Mesothelial cell of epicardium (in vitro differentiated cells): Measurements from ENCODE around the gene FOXO3B. TPM values are rescaled to one million over a fixed set of nuclear protein-coding genes. Genes with fewer than 3 reads are reported as not detected.
A peak's percentile ranks its signal among the peaks of the same experiment; 100 is the strongest.
"Not testable (repeated sequence)": the region's sequence is repeated elsewhere in the genome, so short reads cannot be mapped to it uniquely, and the experiment has no call there.

Source experiments
- DNase-seq, 2 experiments: peaks; one replicate each; pipeline ENCODE4 v3.0.0; 2021; ENCODE audit warnings: low spot score in 2 of 2; ENCODE audit not compliant: unreplicated experiment in 2 of 2
- H3K27ac Mint-ChIP-seq: 2 replicates; pipeline ENCODE4 v1.8.0; 2021; ENCODE audit warnings: mixed read lengths
- H3K27me3 Mint-ChIP-seq: 2 replicates; pipeline ENCODE4 v1.8.0; 2021; ENCODE audit warnings: low read depth, mixed read lengths
- H3K36me3 Mint-ChIP-seq: 2 replicates; pipeline ENCODE4 v1.8.0; 2021; ENCODE audit warnings: mixed read lengths
- H3K4me1 Mint-ChIP-seq: 2 replicates; pipeline ENCODE4 v1.8.0; 2021; ENCODE audit warnings: mixed read lengths
- H3K4me3 Mint-ChIP-seq: 2 replicates; pipeline ENCODE4 v1.8.0; 2021; ENCODE audit warnings: mild to moderate bottlenecking, moderate library complexity, mixed read lengths
- H3K9me3 Mint-ChIP-seq: 2 replicates; pipeline ENCODE4 v1.8.0; 2021; ENCODE audit warnings: mixed read lengths
- CTCF ChIP-seq: fragments of 200-600 bp; sonication (generic); IDR thresholded peaks from one replicate; pipeline ENCODE4 v1.5.0; 2021; ENCODE audit warnings: antibody characterized with exemption; ENCODE audit not compliant: unreplicated experiment
- total RNA-seq: library from RNA; stranded (reverse); gene quantifications from 3 replicates; pipeline ENCODE4 v1.2.1, GENCODE V29; 2021

The FOXO3B gene
- 20.4 to 21.3 TPM (median 20.9 TPM) in 3 replicates for total RNA-seq

GRCh38 chr17:18681767-18682571, at the start of gene FOXO3B:
FOXO3B (minus strand) TSS chr17:18682314; CDS start chr17:18681651, 663 bp downstream.
- H3K4me3 Mint-ChIP-seq = peak within 1 kb of the TSS; percentile 77

GRCh38 chr17:18723509-18723908, 41.4 kb upstream of the FOXO3B start:
- not testable (repeated sequence) for H3K27me3 Mint-ChIP-seq, H3K27ac Mint-ChIP-seq, H3K36me3 Mint-ChIP-seq, DNase-seq, H3K9me3 Mint-ChIP-seq, H3K4me3 Mint-ChIP-seq
- H3K4me1 Mint-ChIP-seq = peaks cover 10% of the 10 kb centered on the region

More at GRCh38 chr17:18681767-18682571, at the start of gene FOXO3B:
- H3K36me3 Mint-ChIP-seq = peaks cover 22% of the 10 kb centered on the region
- H3K9me3 Mint-ChIP-seq, H3K27me3 Mint-ChIP-seq, H3K4me1 Mint-ChIP-seq: not testable (repeated sequence)
- H3K27ac Mint-ChIP-seq = peak within 1 kb of the TSS; percentile 75
- peak; percentile 56 to 74 for DNase-seq

GRCh38 chr17:18722612-18723011, 40.5 kb upstream of the FOXO3B start:
- H3K9me3 Mint-ChIP-seq, DNase-seq, H3K4me3 Mint-ChIP-seq, H3K27me3 Mint-ChIP-seq, H3K27ac Mint-ChIP-seq, H3K36me3 Mint-ChIP-seq: not testable (repeated sequence)
- peaks cover 10% of the 10 kb centered on the region for H3K4me1 Mint-ChIP-seq

- not testable (repeated sequence) for H3K9me3 Mint-ChIP-seq, H3K27me3 Mint-ChIP-seq, DNase-seq, H3K36me3 Mint-ChIP-seq, H3K4me3 Mint-ChIP-seq
- peak overlapping the region; percentile 83 for H3K27ac Mint-ChIP-seq
- peaks cover 10% of the 10 kb centered on the region for H3K4me1 Mint-ChIP-seq
These were observed 39.8 kb upstream of the FOXO3B start for GRCh38 chr17:18721775-18722547.

GRCh38 chr17:18719428-18720110, 37.5 kb upstream of the FOXO3B start:
- H3K27me3 Mint-ChIP-seq, DNase-seq, H3K9me3 Mint-ChIP-seq, H3K36me3 Mint-ChIP-seq, H3K4me3 Mint-ChIP-seq: not testable (repeated sequence)
- peak overlapping the region; percentile 88 for H3K27ac Mint-ChIP-seq
- H3K4me1 Mint-ChIP-seq = peaks cover 10% of the 10 kb centered on the region

GRCh38 chr17:18718643-18719427, 36.7 kb upstream of the FOXO3B start:
- not testable (repeated sequence) for H3K9me3 Mint-ChIP-seq, H3K4me3 Mint-ChIP-seq, H3K36me3 Mint-ChIP-seq, DNase-seq, H3K27me3 Mint-ChIP-seq
- H3K4me1 Mint-ChIP-seq = peaks cover 10% of the 10 kb centered on the region
- H3K27ac Mint-ChIP-seq = peak overlapping the region; percentile 88

GRCh38 chr17:18712354-18712999, 30.4 kb upstream of the FOXO3B start:
- peak; percentile 41 to 73 for DNase-seq
- H3K4me1 Mint-ChIP-seq, H3K27ac Mint-ChIP-seq, H3K27me3 Mint-ChIP-seq, H3K4me3 Mint-ChIP-seq, H3K9me3 Mint-ChIP-seq, H3K36me3 Mint-ChIP-seq: not testable (repeated sequence)
- peak; percentile 21 for TF ChIP-seq CTCF

- H3K27ac Mint-ChIP-seq, DNase-seq, H3K4me1 Mint-ChIP-seq, H3K9me3 Mint-ChIP-seq, H3K27me3 Mint-ChIP-seq, H3K4me3 Mint-ChIP-seq: not testable (repeated sequence)
- H3K36me3 Mint-ChIP-seq = peaks cover 12% of the 10 kb centered on the region
These were observed 26.1 kb upstream of the FOXO3B start for GRCh38 chr17:18708215-18708614.

- H3K27ac Mint-ChIP-seq, H3K9me3 Mint-ChIP-seq, H3K4me3 Mint-ChIP-seq, DNase-seq, H3K27me3 Mint-ChIP-seq, H3K4me1 Mint-ChIP-seq: not testable (repeated sequence)
- H3K36me3 Mint-ChIP-seq = peaks cover 12% of the 10 kb centered on the region
These were observed 23.8 kb upstream of the FOXO3B start for GRCh38 chr17:18705955-18706354.

- not testable (repeated sequence) for H3K27me3 Mint-ChIP-seq, DNase-seq, H3K36me3 Mint-ChIP-seq, H3K4me1 Mint-ChIP-seq, H3K9me3 Mint-ChIP-seq
- H3K27ac Mint-ChIP-seq = peak overlapping the region; percentile 88
- peak overlapping the region; percentile 92 for H3K4me3 Mint-ChIP-seq
These were observed 16.5 kb upstream of the FOXO3B start for GRCh38 chr17:18698473-18699103.

GRCh38 chr17:18695143-18695542, 13.0 kb upstream of the FOXO3B start:
- not testable (repeated sequence) for H3K4me1 Mint-ChIP-seq, H3K4me3 Mint-ChIP-seq, DNase-seq, H3K27me3 Mint-ChIP-seq, H3K36me3 Mint-ChIP-seq, H3K27ac Mint-ChIP-seq, H3K9me3 Mint-ChIP-seq
